LNCAP (cell line): ENCODE measurements around the gene CNTNAP4.

Source experiments
- CTCF ChIP-seq: fragments of 450-650 bp; IDR thresholded peaks from 2 replicates; pipeline ENCODE4 v1.5.1; 2017; ENCODE audit warnings: mild to moderate bottlenecking

Gene CNTNAP4

GRCh38 chr16:76598498-76598897, 321.3 kb downstream of the CNTNAP4 start:
- no peak for TF ChIP-seq CTCF

- no peak for TF ChIP-seq CTCF
These were observed 330.1 kb downstream of the CNTNAP4 start for GRCh38 chr16:76607317-76607716.
